ENCODE measurements around the gene CDCA4.
"Not testable (repeated sequence)": the region's sequence is repeated elsewhere in the genome, so short reads cannot be mapped to it uniquely, and the experiment has no call there.

The CDCA4 gene

DNA sequence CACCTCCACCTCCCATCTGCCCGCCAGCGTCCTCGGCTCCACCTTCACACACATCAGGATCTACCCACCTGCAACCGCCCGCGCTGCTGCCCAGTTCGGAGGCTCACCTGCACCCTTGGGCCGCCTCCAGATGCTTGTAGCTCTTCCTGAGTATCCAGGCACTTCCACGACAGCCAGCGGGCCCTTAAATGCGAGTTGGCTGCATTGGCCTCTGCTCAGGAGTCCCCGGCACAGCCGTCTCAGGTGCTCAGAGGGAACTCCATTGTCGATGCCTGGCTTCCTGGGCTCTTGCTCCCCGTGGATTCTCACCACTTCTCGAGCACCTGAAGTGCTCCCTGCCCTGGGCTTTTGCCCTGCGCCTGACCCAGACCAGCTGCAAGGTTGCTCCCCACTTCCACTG is 21.9 kb upstream of the CDCA4 start:
- H4K20me1 ChIP-seq (ENCODE audit: insufficient read depth, low read length) = peaks cover 4% of the 10 kb centered on the region
- no peaks in the 10 kb centered on the region for H3K36me3 ChIP-seq (replicated peaks; ENCODE audit: low read depth, low read length)
- H3K4me1 ChIP-seq (ENCODE audit: low read length) = peaks cover 25% of the 10 kb centered on the region
- H3K9me3 ChIP-seq (ENCODE audit: insufficient read depth, low read length) = no peaks in the 10 kb centered on the region
- H3K4me3 ChIP-seq (ENCODE audit: low read length) = no peak overlapping the region
- no peak overlapping the region for H3K4me2 ChIP-seq (ENCODE audit: low read length)
- H2AFZ ChIP-seq (ENCODE audit: low read depth, low read length) = no peak overlapping the region
- H3K27ac ChIP-seq (ENCODE audit: low read length) = no peak overlapping the region
- H3K27me3 ChIP-seq (ENCODE audit: low read depth, low read length) = no peaks in the 10 kb centered on the region; the same call in 1 of the 2 replicates
- H3K79me2 ChIP-seq (ENCODE audit: low read length) = no peaks in the 10 kb centered on the region
- no peak overlapping the region for H3K9ac ChIP-seq (ENCODE audit: low read length)
- TF ChIP-seq EZH2phosphoT487 (IDR thresholded peaks at IDR 0.05; ENCODE audit: low read depth) = no peak
- TF ChIP-seq, protein P1, sequence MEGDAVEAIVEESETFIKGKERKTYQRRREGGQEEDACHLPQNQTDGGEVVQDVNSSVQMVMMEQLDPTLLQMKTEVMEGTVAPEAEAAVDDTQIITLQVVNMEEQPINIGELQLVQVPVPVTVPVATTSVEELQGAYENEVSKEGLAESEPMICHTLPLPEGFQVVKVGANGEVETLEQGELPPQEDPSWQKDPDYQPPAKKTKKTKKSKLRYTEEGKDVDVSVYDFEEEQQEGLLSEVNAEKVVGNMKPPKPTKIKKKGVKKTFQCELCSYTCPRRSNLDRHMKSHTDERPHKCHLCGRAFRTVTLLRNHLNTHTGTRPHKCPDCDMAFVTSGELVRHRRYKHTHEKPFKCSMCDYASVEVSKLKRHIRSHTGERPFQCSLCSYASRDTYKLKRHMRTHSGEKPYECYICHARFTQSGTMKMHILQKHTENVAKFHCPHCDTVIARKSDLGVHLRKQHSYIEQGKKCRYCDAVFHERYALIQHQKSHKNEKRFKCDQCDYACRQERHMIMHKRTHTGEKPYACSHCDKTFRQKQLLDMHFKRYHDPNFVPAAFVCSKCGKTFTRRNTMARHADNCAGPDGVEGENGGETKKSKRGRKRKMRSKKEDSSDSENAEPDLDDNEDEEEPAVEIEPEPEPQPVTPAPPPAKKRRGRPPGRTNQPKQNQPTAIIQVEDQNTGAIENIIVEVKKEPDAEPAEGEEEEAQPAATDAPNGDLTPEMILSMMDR (IDR thresholded peaks at IDR 0.05; ENCODE audit: low read depth, low read length) = no peak

DNA sequence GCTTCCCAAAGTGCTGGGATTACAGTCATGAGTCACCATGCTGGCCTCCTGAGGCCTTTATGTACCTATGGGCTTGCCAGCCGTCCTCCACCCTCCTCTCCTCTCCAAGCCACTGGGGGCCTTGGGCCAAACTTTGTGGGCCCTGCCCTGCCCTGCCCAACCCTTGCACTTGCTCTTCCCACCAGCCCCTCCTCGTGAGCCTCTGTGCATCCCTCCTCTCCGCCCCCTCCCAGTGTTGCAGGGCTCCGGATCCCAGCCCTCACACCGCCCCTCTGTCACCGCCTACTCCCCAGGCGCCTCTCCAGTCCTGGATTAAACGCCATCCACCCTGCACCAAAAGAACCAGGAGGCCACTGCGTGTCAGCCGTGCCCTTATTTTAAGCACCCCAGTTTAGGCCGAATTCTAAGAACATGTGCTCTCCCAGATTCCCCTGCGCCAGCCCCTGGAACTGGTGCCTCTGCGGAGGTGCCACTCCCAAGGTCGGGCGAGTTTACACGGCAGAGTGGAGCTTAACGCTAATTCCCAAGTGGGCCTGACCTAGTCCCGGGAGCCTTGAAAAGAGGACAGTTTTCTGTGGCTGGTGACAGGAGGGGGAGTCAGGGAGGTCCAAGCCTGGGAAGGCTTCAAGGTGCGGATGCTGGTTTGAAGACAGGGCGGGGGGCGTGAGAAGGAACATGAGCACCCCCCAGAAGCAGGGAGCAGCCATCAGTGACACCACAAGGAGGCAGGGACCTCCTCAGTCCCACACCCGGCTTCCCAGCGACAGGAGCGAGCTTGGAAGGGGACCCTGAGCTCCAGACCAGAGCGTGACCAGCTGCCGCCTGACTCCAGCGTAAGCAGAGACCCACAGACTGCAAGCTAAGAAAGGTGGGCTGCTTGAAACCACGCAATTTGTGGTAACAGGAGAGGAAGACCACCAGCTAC is 21.2 kb upstream of the CDCA4 start:
- no peak overlapping the region for H3K4me2 ChIP-seq (ENCODE audit: low read length)
- H2AFZ ChIP-seq (ENCODE audit: low read depth, low read length) = no peak overlapping the region
- no peaks in the 10 kb centered on the region for H3K9me3 ChIP-seq (ENCODE audit: insufficient read depth, low read length)
- peaks cover 23% of the 10 kb centered on the region for H3K4me1 ChIP-seq (ENCODE audit: low read length)
- no peaks in the 10 kb centered on the region for H3K36me3 ChIP-seq (replicated peaks; ENCODE audit: low read depth, low read length)
- no peak overlapping the region for H3K9ac ChIP-seq (ENCODE audit: low read length)
- TF ChIP-seq, protein P1 (IDR thresholded peaks at IDR 0.05; ENCODE audit: low read depth, low read length) = no peak
- TF ChIP-seq EZH2phosphoT487 (IDR thresholded peaks at IDR 0.05; ENCODE audit: low read depth) = no peak
- H4K20me1 ChIP-seq (ENCODE audit: insufficient read depth, low read length) = no peaks in the 10 kb centered on the region
- no peak overlapping the region for H3K4me3 ChIP-seq (ENCODE audit: low read length)
- no peak overlapping the region for H3K27ac ChIP-seq (ENCODE audit: low read length)
- no peaks in the 10 kb centered on the region; the same call in 1 of the 2 replicates for H3K27me3 ChIP-seq (ENCODE audit: low read depth, low read length)
- no peaks in the 10 kb centered on the region for H3K79me2 ChIP-seq (ENCODE audit: low read length)

DNA sequence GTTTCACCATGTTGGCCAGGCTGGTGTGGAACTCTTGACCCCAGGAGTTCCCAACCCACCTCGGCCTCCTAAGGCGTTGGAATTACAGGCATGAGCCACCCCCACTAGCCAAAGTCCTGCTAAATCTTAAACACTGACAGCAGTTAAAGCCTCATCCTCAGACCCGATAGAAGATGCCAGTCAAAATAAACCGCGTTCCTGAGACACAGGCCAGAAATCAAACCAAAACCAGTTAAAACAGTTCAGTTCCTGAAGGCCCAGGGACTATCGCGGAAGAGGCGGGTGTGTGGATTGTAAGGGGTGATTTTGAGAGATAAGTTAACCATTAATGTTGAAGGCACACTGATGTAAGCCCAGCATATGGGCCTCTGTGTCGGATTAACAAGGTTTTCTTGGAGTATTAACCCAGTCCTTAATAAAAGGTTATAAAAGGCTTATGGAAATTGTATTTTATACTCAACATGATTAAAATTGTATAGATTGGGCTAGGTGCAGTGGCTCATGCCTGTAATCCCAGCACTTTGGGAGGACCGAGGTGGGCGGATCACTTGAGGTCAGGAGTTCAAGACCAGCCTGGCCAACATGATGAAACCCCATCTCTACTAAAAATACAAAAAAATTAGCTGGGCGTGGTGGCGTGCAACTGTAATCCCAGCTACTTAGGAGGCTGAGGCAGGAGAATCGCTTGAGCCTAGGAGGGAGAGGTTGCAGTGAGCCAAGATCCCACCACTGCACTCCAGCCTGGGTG is 18.7 kb upstream of the CDCA4 start:
- H3K9me3 ChIP-seq (ENCODE audit: insufficient read depth, low read length) = no peaks in the 10 kb centered on the region
- peaks cover 11% of the 10 kb centered on the region; the same call in 1 of the 2 replicates for H3K4me1 ChIP-seq (ENCODE audit: low read length)
- H3K9ac ChIP-seq (ENCODE audit: low read length) = no peak overlapping the region
- no peaks in the 10 kb centered on the region for H3K36me3 ChIP-seq (replicated peaks; ENCODE audit: low read depth, low read length)
- no peaks in the 10 kb centered on the region for H3K79me2 ChIP-seq (ENCODE audit: low read length)
- no peak overlapping the region for H3K4me3 ChIP-seq (ENCODE audit: low read length)
- no peak for TF ChIP-seq EZH2phosphoT487 (IDR thresholded peaks at IDR 0.05; ENCODE audit: low read depth)
- TF ChIP-seq, protein P1 (IDR thresholded peaks at IDR 0.05; ENCODE audit: low read depth, low read length) = no peak
- no peak overlapping the region for H3K27ac ChIP-seq (ENCODE audit: low read length)
- no peak overlapping the region for H2AFZ ChIP-seq (ENCODE audit: low read depth, low read length)
- no peaks in the 10 kb centered on the region; the same call in 1 of the 2 replicates for H3K27me3 ChIP-seq (ENCODE audit: low read depth, low read length)
- H4K20me1 ChIP-seq (ENCODE audit: insufficient read depth, low read length) = no peaks in the 10 kb centered on the region
- H3K4me2 ChIP-seq (ENCODE audit: low read length) = no peak overlapping the region

DNA sequence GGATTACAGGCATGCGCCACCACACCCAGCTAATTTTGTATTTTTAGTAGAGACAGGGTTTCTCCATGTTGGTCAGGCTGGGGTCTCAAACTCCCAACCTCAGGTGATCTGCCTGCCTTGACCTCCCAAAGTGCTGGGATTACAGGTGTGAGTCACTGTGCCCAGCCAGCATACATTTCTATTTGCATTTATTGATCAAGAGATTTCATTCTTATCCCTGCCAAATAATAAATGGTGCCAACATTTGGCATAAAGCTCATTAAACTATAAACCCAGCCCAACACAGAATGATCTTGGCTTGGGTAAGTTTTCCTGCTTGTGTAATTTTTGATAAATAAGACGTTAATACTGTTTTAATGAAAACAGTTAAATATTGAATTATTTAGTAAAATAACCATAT is 14.7 kb upstream of the CDCA4 start:
- not testable (repeated sequence) for H3K9me3 ChIP-seq (ENCODE audit: insufficient read depth, low read length); H3K27me3 ChIP-seq (ENCODE audit: low read depth, low read length); H3K4me3 ChIP-seq (ENCODE audit: low read length); H4K20me1 ChIP-seq (ENCODE audit: insufficient read depth, low read length); H3K4me2 ChIP-seq (ENCODE audit: low read length); H3K36me3 ChIP-seq (replicated peaks; ENCODE audit: low read depth, low read length); H2AFZ ChIP-seq (ENCODE audit: low read depth, low read length); H3K27ac ChIP-seq (ENCODE audit: low read length); H3K79me2 ChIP-seq (ENCODE audit: low read length); H3K9ac ChIP-seq (ENCODE audit: low read length); H3K4me1 ChIP-seq (ENCODE audit: low read length)

Data from OCI-LY3 (cell line).